ENCODE measurements around the gene PLET1. TPM values are rescaled to one million over a fixed set of nuclear protein-coding genes. Genes with fewer than 3 reads are reported as not detected.

The PLET1 gene
- total RNA-seq, 1 experiment from 2014 or later = not detected

DNA sequence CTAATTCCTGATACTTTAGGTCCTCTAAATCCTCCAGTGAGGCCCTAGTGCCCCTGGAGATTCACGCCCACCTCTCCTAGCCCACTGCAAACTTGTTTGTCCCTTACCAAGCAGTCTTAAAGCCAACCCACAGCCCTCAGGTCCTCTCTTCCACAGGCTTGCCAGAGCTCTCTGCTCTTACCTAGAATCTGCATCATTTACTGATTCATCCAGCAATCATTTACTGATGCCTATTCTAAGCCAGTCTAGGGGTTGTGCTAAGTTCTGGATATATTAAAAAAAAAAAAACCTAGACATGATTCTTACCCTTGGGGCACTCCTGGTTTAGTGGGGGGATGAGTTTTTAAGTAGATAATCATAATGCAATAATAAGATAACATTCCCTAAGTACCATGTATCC lies 43.0 kb upstream of the PLET1 start:
- no peaks in the 10 kb centered on the region for H4K20me1 ChIP-seq (ENCODE audit: control insufficient read depth, insufficient read depth, insufficient read length)
- Mint-ChIP-seq H3K27me3 (ENCODE audit: low read depth) (no peaks in the 10 kb centered on the region; the same call in none of the 2 replicates), H3K36me3 (ENCODE audit: insufficient read depth in 1 of 3, low read depth in 3 of 3) (peaks cover 0 to 5% (median 0%) of the 10 kb centered on the region in 3 experiments; a peak in 2 of 7 replicates), H3K4me3 (no peak overlapping the region), H3K27ac (no peak overlapping the region; a peak in 1 of 7 replicates), H3K4me1 (peaks cover 27 to 35% of the 10 kb centered on the region in 2 experiments), H3K9me3 (peaks cover 3 to 4% of the 10 kb centered on the region in 2 experiments; a peak in 4 of 5 replicates)
- no peak overlapping the region for H3K56ac ChIP-seq (ENCODE audit: insufficient read length, low read depth, low read length)
- no peak overlapping the region for H3K9ac ChIP-seq (ENCODE audit: extremely low read depth, insufficient read length, low read length)
- no peak overlapping the region for H3K4ac ChIP-seq (ENCODE audit: low read depth, low read length)
- H3K18ac ChIP-seq (ENCODE audit: insufficient read length, low read depth, low read length) = no peak overlapping the region
- no peak overlapping the region for H2BK120ac ChIP-seq (ENCODE audit: low read depth, low read length, poor library complexity, severe bottlenecking)
- H3K23me2 ChIP-seq (ENCODE audit: insufficient read length, low read depth, low read length, poor library complexity, severe bottlenecking) = no peaks in the 10 kb centered on the region
- TF ChIP-seq, protein P1, sequence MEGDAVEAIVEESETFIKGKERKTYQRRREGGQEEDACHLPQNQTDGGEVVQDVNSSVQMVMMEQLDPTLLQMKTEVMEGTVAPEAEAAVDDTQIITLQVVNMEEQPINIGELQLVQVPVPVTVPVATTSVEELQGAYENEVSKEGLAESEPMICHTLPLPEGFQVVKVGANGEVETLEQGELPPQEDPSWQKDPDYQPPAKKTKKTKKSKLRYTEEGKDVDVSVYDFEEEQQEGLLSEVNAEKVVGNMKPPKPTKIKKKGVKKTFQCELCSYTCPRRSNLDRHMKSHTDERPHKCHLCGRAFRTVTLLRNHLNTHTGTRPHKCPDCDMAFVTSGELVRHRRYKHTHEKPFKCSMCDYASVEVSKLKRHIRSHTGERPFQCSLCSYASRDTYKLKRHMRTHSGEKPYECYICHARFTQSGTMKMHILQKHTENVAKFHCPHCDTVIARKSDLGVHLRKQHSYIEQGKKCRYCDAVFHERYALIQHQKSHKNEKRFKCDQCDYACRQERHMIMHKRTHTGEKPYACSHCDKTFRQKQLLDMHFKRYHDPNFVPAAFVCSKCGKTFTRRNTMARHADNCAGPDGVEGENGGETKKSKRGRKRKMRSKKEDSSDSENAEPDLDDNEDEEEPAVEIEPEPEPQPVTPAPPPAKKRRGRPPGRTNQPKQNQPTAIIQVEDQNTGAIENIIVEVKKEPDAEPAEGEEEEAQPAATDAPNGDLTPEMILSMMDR (conservative IDR thresholded peaks at IDR 0.05) = no peak
- H3T11ph ChIP-seq (ENCODE audit: low read length) = no peak overlapping the region
- H4K91ac ChIP-seq (ENCODE audit: insufficient read length, low read depth, low read length) = no peak overlapping the region
- no peak overlapping the region for H2BK12ac ChIP-seq (ENCODE audit: insufficient read length, low read depth, low read length)
- H4K8ac ChIP-seq (replicated peaks; ENCODE audit: insufficient read length, low read depth, low read length) = no peak overlapping the region
- no CpG with 5 or more reads among the region's 1 CpG for WGBS (ENCODE audit: extremely low coverage, insufficient read length, low lambda C conversion rate)
- no peaks in the 10 kb centered on the region for H3K79me2 ChIP-seq (ENCODE audit: insufficient read depth, low read length)
- H3K4me2 ChIP-seq (ENCODE audit: insufficient read depth, insufficient read length, low read length) = no peak overlapping the region
- no peaks in the 10 kb centered on the region; the same call in 1 of the 2 replicates for H3K4me1 ChIP-seq (ENCODE audit: insufficient read depth, low read length)
- H4K5ac ChIP-seq (ENCODE audit: insufficient read length, low read depth, low read length) = no peak overlapping the region
- no peaks in the 10 kb centered on the region for H3K27me3 ChIP-seq (ENCODE audit: insufficient read depth, low read length)
- H2AFZ ChIP-seq (ENCODE audit: low read length) = no peak overlapping the region
- no peak overlapping the region for H2BK5ac ChIP-seq (ENCODE audit: insufficient read length, low read length)
- no peak overlapping the region for H2BK15ac ChIP-seq (ENCODE audit: low read depth, low read length)
- H3K14ac ChIP-seq (ENCODE audit: insufficient read depth, low read length) = no peak overlapping the region
- no peak overlapping the region for H2AK5ac ChIP-seq (ENCODE audit: insufficient read length, low read length)
- H3K27ac ChIP-seq (ENCODE audit: insufficient read length, low read depth, low read length) = no peak overlapping the region
- H3K79me1 ChIP-seq (ENCODE audit: insufficient read depth, low read depth, low read length, poor library complexity, severe bottlenecking) = no peaks in the 10 kb centered on the region
- no peak for DNase-seq
- no peaks in the 10 kb centered on the region for H3K9me3 ChIP-seq (ENCODE audit: control insufficient read depth, low read depth, low read length)
- no peak overlapping the region for H2BK20ac ChIP-seq (ENCODE audit: low read depth, low read length, poor library complexity, severe bottlenecking)
- H3K23ac ChIP-seq (ENCODE audit: insufficient read length, low read depth, low read length) = no peak overlapping the region
